ENCODE measurements around the gene CES4A. TPM values are rescaled to one million over a fixed set of nuclear protein-coding genes. Genes with fewer than 3 reads are reported as not detected.

CES4A gene
- total RNA-seq, result 10 to 100 TPM; 10.9 to 15.7 (median 12.8) TPM

DNA sequence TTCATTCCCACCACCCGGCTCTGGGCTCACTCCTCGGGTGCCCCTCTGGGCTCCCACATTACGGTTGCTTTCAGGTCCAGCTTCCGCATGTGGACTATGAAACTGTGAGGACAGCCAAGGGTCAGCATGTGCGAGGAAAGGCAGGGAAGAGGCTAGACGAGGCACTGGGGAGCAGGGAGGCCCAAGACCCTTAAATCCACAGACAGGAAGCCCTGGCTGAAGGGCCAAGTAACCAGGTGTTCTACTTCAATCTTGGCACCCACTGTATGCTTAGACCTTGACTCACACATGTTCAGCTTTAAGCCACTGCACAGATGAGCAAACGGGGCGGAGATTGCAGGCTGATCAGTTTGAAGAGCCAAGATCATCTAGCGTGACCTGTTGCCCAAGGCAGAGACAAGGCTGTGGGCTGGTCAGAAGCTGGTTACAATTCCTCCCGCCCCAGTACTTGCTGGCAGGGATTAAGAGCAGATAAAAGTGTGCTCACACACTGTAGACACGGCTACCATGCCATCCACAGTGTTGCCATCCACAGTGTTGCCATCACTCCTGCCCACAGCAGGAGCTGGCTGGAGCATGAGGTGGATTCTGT is at the start of gene CES4A:
Gene CES4A, plus strand, starts transcription at position 393 of the 592 bp plus-strand sequence. Its CDS starts 184 bp downstream, at position 577.
- no peaks in the 10 kb centered on the region for H3K27me3 ChIP-seq
- WGBS, 2 donors, result 46 to 62% methylated on average over 11 of the region's 11 CpGs
- TF ChIP-seq POLR2A (IDR thresholded peaks at IDR 0.05), result peak in 1 of 2 donors; percentile 48
- TF ChIP-seq, protein P1, sequence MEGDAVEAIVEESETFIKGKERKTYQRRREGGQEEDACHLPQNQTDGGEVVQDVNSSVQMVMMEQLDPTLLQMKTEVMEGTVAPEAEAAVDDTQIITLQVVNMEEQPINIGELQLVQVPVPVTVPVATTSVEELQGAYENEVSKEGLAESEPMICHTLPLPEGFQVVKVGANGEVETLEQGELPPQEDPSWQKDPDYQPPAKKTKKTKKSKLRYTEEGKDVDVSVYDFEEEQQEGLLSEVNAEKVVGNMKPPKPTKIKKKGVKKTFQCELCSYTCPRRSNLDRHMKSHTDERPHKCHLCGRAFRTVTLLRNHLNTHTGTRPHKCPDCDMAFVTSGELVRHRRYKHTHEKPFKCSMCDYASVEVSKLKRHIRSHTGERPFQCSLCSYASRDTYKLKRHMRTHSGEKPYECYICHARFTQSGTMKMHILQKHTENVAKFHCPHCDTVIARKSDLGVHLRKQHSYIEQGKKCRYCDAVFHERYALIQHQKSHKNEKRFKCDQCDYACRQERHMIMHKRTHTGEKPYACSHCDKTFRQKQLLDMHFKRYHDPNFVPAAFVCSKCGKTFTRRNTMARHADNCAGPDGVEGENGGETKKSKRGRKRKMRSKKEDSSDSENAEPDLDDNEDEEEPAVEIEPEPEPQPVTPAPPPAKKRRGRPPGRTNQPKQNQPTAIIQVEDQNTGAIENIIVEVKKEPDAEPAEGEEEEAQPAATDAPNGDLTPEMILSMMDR (IDR thresholded peaks at IDR 0.05), result no peak
- H3K36me3 ChIP-seq, result no peaks in the 10 kb centered on the region
- no peaks in the 10 kb centered on the region for H3K9me3 ChIP-seq
- intact Hi-C loops (cut with DNase I), result no loop called here
- H3K4me1 ChIP-seq, result peaks cover 5 to 12% of the 10 kb centered on the region in 2 donors
- no peak within 1 kb of the TSS for H3K4me3 ChIP-seq (replicated peaks in 1 of 3)
- H3K27ac ChIP-seq, result peak within 1 kb of the TSS; percentile 44 to 79 (median 59)
- DNase-seq, result peak; percentile 94

DNA sequence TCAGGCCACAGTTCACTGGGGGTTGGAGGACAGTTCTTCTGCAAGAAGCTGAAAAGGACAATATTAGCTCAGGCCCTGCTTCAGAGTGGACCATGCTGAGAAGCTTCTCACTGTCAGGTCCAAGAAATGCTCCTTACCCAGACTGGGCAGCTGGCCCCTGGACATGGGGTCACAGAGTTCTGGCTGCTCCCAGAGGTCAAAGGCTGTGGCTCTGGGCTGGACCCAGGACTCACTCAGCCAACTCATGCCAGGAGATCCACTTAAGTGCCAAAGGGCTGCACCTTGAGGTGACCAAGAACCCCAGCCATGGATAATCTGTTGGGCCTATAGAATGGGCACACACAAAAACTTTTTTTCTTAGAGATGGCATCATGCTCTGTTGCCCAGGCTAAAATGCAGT is 49.0 kb upstream of the CES4A start:
- no peak for DNase-seq
- H3K9me3 ChIP-seq, result no peaks in the 10 kb centered on the region
- no peaks in the 10 kb centered on the region for H3K27me3 ChIP-seq
- no peak overlapping the region for H3K4me3 ChIP-seq (replicated peaks in 1 of 3)
- H3K27ac ChIP-seq, result no peak overlapping the region
- TF ChIP-seq, protein P1 (IDR thresholded peaks at IDR 0.05), result no peak
- TF ChIP-seq POLR2A (IDR thresholded peaks at IDR 0.05), result no peak
- H3K4me1 ChIP-seq, result peaks cover 12 to 15% of the 10 kb centered on the region in 2 donors
- intact Hi-C loops (cut with DNase I), result no loop called here
- H3K36me3 ChIP-seq, result peaks cover 49 to 50% of the 10 kb centered on the region in 2 donors

DNA sequence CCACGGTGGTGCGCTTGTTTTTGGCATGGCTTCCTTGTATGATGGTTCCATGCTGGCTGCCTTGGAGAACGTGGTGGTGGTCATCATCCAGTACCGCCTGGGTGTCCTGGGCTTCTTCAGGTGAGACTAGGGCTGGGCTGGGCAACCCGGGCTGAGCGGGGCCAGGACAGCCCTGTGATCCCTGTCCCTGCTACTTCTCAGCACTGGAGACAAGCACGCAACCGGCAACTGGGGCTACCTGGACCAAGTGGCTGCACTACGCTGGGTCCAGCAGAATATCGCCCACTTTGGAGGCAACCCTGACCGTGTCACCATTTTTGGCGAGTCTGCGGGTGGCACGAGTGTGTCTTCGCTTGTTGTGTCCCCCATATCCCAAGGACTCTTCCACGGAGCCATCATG is 48.2 kb upstream of the CES4A start:
- Histone ChIP-seq H3K4me1 (peaks cover 11 to 15% of the 10 kb centered on the region in 2 donors), H3K27me3 (no peaks in the 10 kb centered on the region), H3K36me3 (peaks cover 49 to 50% of the 10 kb centered on the region in 2 donors), H3K27ac (no peak overlapping the region), H3K9me3 (no peaks in the 10 kb centered on the region), H3K4me3 (replicated peaks in 1 of 3) (no peak overlapping the region)
- no peak for DNase-seq
- TF ChIP-seq, protein P1 (IDR thresholded peaks at IDR 0.05), result no peak
- no peak for TF ChIP-seq POLR2A (IDR thresholded peaks at IDR 0.05)
- intact Hi-C loops (cut with DNase I), result no loop called here
- WGBS, 2 donors, result 92 to 100% methylated on average over 10 to 11 of the region's 16 CpGs

DNA sequence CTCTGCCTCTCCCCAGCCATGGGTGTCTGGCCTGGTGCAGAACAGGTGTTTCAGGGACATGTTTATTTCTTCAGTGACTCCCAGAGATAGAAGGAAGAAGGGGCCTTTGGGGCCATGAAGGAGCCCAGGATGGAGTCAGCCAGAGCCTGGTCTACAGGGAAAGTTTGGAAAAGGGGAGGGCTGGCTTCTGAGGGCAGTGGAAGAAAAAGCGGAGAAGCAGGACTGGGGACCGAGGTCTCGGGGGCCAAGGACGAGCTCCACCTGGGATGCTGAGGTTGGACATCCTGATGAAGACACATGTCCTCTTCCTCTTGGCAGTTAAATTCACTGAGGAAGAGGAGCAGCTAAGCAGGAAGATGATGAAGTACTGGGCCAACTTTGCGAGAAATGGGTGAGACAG is 45.4 kb upstream of the CES4A start:
- WGBS, 2 donors, result 97 to 99% methylated on average over 5 of the region's 5 CpGs
- DNase-seq, result no peak

More for the DNA sequence above, 45.4 kb upstream of the CES4A start:
- H3K4me1 ChIP-seq, result peaks cover 0 to 4% of the 10 kb centered on the region in 2 donors
- H3K27me3 ChIP-seq, result no peaks in the 10 kb centered on the region
- H3K4me3 ChIP-seq (replicated peaks in 1 of 3), result no peak overlapping the region
- TF ChIP-seq, protein P1 (IDR thresholded peaks at IDR 0.05), result no peak
- TF ChIP-seq POLR2A (IDR thresholded peaks at IDR 0.05), result no peak
- no peaks in the 10 kb centered on the region for H3K9me3 ChIP-seq
- H3K27ac ChIP-seq, result no peak overlapping the region
- intact Hi-C loops (cut with DNase I), result no loop called here
- peaks cover 49 to 50% of the 10 kb centered on the region in 2 donors for H3K36me3 ChIP-seq

All from thyroid gland (tissue), 4 donors.